ENCODE measurements around the gene CCDC82.
A peak's percentile ranks its signal among the peaks of the same experiment; 100 is the strongest.

The CCDC82 gene

DNA sequence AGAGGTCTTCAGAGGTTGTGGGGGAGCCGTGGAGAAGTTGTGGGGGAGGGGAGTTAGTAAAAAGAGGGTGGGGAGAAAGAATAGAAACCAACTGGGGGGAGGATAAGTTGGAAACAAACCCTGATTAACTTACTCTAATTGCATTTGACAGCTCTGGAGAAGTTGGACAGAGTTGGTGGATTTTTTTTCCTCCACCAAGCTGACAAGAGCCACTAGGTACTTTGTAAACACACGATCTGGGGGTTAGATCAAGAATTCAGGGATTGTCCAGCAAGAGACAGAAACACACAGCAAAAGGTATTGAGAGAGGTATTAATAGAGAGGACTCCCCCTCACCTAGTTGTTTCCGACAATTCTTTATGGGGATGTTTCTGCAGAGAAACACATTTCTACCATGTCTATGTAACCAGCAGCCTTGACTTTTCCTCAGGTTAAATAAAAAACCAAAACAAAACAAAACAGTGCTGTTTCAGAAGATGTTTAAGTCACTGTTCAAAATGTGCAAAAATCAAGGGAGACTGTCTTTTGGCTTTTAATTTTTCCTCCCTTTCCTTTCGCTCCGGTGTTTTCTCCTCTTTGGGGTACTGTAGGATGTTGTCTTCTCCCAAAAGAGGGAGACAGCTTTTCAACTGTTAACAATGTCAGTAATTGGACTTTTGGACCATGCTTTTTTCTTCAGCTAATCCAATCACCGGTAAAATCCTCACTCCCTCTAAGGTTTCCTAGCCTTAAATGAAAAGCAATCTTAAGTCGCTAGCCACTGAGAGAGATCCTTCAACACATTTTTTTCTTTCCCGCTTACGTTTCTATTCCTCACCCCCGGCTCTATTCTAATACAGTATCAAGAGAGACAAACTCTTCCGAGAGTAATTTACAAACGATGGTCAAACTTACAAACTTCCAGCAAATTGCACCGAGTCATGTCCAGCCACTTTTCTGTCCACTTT lies 47.4 kb downstream of the CCDC82 start:
- Histone ChIP-seq H3K36me3 (replicated peaks; ENCODE audit: insufficient read depth, low read length) (no peaks in the 10 kb centered on the region), H3K27ac (ENCODE audit: low read length) (peak overlapping the region; percentile 81; the same call in 1 of the 2 replicates), H3K9me3 (replicated peaks; ENCODE audit: insufficient read depth, low read length) (no peaks in the 10 kb centered on the region), H3K4me1 (ENCODE audit: low read length) (peaks cover 23% of the 10 kb centered on the region), H3K27me3 (replicated peaks; ENCODE audit: insufficient read depth, low read length) (no peaks in the 10 kb centered on the region), H3F3A (ENCODE audit: insufficient read depth, low read length) (peaks cover 53% of the 10 kb centered on the region), H3K4me2 (ENCODE audit: low read depth, low read length) (peak overlapping the region; percentile 89), H3K4me3 (ENCODE audit: low read length) (peak overlapping the region; percentile 86), H3K79me2 (ENCODE audit: low read length) (peaks cover 54% of the 10 kb centered on the region), H3K9me2 (replicated peaks; ENCODE audit: insufficient read depth, low read length) (no peaks in the 10 kb centered on the region), H2AFZ (ENCODE audit: low read length) (peak overlapping the region; percentile 65), H4K20me1 (ENCODE audit: insufficient read depth, low read length) (no peaks in the 10 kb centered on the region), H3K9ac (ENCODE audit: low read length) (peak overlapping the region; percentile 63)
- TF ChIP-seq EZH2 (optimal IDR thresholded peaks at IDR 0.05; ENCODE audit: low read depth, low read length) = no peak
- TF ChIP-seq, protein P1, sequence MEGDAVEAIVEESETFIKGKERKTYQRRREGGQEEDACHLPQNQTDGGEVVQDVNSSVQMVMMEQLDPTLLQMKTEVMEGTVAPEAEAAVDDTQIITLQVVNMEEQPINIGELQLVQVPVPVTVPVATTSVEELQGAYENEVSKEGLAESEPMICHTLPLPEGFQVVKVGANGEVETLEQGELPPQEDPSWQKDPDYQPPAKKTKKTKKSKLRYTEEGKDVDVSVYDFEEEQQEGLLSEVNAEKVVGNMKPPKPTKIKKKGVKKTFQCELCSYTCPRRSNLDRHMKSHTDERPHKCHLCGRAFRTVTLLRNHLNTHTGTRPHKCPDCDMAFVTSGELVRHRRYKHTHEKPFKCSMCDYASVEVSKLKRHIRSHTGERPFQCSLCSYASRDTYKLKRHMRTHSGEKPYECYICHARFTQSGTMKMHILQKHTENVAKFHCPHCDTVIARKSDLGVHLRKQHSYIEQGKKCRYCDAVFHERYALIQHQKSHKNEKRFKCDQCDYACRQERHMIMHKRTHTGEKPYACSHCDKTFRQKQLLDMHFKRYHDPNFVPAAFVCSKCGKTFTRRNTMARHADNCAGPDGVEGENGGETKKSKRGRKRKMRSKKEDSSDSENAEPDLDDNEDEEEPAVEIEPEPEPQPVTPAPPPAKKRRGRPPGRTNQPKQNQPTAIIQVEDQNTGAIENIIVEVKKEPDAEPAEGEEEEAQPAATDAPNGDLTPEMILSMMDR (IDR thresholded peaks at IDR 0.05; ENCODE audit: low read length) = no peak
- TF ChIP-seq EZH2phosphoT487 (IDR thresholded peaks at IDR 0.05; ENCODE audit: low read length) = no peak
- DNase-seq = peak; percentile 27

DNA sequence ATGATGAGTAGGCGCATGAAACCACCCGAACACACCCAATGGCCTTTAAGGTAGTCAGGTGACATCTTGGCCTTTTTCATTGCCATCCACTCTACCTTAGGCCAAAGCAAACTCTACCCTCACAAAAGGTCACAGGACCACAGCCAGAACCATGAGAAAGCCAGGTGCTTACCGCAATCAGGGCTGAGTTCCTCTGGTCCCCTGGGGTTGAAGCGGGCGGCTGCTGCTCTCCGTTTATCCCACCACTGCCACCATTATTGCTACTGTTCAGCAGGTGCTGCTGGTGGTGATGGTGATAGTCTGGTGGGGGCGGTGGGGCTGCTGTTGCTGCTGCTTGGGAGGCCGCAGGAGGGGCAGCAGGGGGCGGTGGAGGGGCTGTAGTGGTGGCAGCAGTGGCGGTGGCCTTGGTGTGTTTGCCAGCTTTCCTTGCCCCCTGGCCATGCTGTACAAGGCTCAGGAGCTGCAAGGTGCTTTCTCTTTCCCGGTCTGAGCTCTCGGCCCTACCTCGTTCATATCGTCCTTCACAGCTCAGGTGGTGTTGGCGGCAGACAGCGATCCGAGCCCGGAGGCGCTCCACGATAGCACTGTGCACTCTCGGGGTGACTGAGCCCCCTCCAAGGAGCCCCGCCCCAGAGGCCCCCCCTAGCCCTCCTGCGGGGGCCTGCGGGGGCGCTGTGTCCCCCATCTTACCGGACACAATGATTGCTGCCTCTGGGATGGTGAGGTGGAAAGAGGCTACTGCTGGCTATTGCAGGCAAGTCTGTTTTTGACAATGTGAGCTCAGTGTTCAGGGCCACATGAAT lies 48.3 kb downstream of the CCDC82 start:
- H3K9ac ChIP-seq (ENCODE audit: low read length) = peak overlapping the region; percentile 63
- H3F3A ChIP-seq (ENCODE audit: insufficient read depth, low read length) = peaks cover 53% of the 10 kb centered on the region
- H2AFZ ChIP-seq (ENCODE audit: low read length) = peak overlapping the region; percentile 65
- H3K9me3 ChIP-seq (replicated peaks; ENCODE audit: insufficient read depth, low read length) = no peaks in the 10 kb centered on the region
- H3K36me3 ChIP-seq (replicated peaks; ENCODE audit: insufficient read depth, low read length) = no peaks in the 10 kb centered on the region
- DNase-seq = peak; percentile 85
- H3K9me2 ChIP-seq (replicated peaks; ENCODE audit: insufficient read depth, low read length) = no peaks in the 10 kb centered on the region
- peak overlapping the region; percentile 81; the same call in 1 of the 2 replicates for H3K27ac ChIP-seq (ENCODE audit: low read length)
- H3K27me3 ChIP-seq (replicated peaks; ENCODE audit: insufficient read depth, low read length) = no peaks in the 10 kb centered on the region
- peak overlapping the region; percentile 86 for H3K4me3 ChIP-seq (ENCODE audit: low read length)
- TF ChIP-seq, protein P1 (IDR thresholded peaks at IDR 0.05; ENCODE audit: low read length) = peak; percentile 87
- no peak for TF ChIP-seq EZH2phosphoT487 (IDR thresholded peaks at IDR 0.05; ENCODE audit: low read length)
- H4K20me1 ChIP-seq (ENCODE audit: insufficient read depth, low read length) = no peaks in the 10 kb centered on the region
- peak overlapping the region; percentile 89 for H3K4me2 ChIP-seq (ENCODE audit: low read depth, low read length)
- peaks cover 30% of the 10 kb centered on the region for H3K4me1 ChIP-seq (ENCODE audit: low read length)
- peaks cover 63% of the 10 kb centered on the region for H3K79me2 ChIP-seq (ENCODE audit: low read length)

DNA sequence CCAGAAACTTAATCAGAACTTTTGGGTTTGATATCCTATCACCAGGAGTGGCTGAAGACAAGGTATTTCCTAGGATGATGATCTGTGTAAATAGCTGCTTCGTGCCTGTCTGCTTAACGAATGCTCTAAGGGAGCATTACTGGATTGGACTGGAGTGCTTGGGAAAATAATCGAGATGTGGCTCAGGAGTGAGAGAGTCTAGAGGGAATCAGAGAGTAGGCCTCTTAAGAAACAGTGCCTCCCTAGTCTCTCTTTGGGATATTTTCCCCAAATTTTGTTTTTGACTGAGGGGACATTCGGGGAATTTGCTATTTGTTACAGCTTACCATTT lies 49.2 kb downstream of the CCDC82 start:
- Histone ChIP-seq H3K27ac (ENCODE audit: low read length) (peak overlapping the region; percentile 81; the same call in 1 of the 2 replicates), H3K4me2 (ENCODE audit: low read depth, low read length) (peak overlapping the region; percentile 89), H4K20me1 (ENCODE audit: insufficient read depth, low read length) (no peaks in the 10 kb centered on the region), H3K27me3 (replicated peaks; ENCODE audit: insufficient read depth, low read length) (no peaks in the 10 kb centered on the region), H3K9ac (ENCODE audit: low read length) (peak overlapping the region; percentile 63), H3K79me2 (ENCODE audit: low read length) (peaks cover 72% of the 10 kb centered on the region), H3K4me3 (ENCODE audit: low read length) (peak overlapping the region; percentile 86), H3F3A (ENCODE audit: insufficient read depth, low read length) (peaks cover 53% of the 10 kb centered on the region), H3K9me2 (replicated peaks; ENCODE audit: insufficient read depth, low read length) (no peaks in the 10 kb centered on the region), H3K4me1 (ENCODE audit: low read length) (peaks cover 30% of the 10 kb centered on the region), H3K9me3 (replicated peaks; ENCODE audit: insufficient read depth, low read length) (no peaks in the 10 kb centered on the region), H2AFZ (ENCODE audit: low read length) (no peak overlapping the region), H3K36me3 (replicated peaks; ENCODE audit: insufficient read depth, low read length) (0 out of 2 replicates have a peak, but pooled peaks cover 4% of the 10 kb centered on the region)
- TF ChIP-seq EZH2 (optimal IDR thresholded peaks at IDR 0.05; ENCODE audit: low read depth, low read length) (no peak), EZH2phosphoT487 (IDR thresholded peaks at IDR 0.05; ENCODE audit: low read length) (no peak)
- TF ChIP-seq, protein P1 (IDR thresholded peaks at IDR 0.05; ENCODE audit: low read length) = no peak
- no peak for DNase-seq
